Measurements from ENCODE around the gene PPT1. TPM values are rescaled to one million over a fixed set of nuclear protein-coding genes. Genes with fewer than 3 reads are reported as not detected.

Gene PPT1
- total and polyA plus RNA-seq, 4 donors, result 73.2 to 152 (median 125) TPM

DNA sequence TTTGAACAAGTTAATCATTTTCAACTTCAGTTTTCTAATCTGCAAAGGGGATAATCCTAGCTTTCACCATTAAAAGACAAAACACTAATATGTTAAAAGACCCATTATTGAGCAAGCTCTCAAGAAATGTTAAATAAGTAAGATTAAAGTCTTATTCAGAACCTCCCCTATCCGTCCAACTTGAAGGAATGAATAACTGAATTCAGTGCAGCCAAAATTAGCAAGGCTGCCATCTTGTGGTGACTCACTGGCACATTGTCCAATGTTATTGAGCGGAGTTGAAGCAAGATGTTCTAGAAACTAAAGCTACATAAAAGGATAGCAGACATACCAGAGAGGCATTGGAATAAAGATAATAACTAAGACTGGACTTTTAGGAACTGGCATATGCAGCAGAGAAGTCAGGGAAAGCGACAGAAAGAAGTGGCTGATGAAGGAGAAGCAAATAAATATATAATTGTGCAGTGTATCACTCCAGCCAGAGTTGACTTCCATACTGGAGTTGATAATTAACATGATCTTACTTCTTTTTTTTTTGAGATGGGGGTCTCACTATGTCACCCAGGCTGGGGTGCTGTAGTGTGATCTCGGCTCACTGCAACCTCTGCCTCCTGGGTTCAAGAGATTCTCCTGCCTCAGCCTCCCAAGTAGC, 64.7 kb downstream of the PPT1 start:
- TF ChIP-seq, protein P1, sequence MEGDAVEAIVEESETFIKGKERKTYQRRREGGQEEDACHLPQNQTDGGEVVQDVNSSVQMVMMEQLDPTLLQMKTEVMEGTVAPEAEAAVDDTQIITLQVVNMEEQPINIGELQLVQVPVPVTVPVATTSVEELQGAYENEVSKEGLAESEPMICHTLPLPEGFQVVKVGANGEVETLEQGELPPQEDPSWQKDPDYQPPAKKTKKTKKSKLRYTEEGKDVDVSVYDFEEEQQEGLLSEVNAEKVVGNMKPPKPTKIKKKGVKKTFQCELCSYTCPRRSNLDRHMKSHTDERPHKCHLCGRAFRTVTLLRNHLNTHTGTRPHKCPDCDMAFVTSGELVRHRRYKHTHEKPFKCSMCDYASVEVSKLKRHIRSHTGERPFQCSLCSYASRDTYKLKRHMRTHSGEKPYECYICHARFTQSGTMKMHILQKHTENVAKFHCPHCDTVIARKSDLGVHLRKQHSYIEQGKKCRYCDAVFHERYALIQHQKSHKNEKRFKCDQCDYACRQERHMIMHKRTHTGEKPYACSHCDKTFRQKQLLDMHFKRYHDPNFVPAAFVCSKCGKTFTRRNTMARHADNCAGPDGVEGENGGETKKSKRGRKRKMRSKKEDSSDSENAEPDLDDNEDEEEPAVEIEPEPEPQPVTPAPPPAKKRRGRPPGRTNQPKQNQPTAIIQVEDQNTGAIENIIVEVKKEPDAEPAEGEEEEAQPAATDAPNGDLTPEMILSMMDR (IDR thresholded peaks at IDR 0.05; ENCODE audit: control extremely low read depth, extremely low read depth), result peak; percentile 71
- no peak overlapping the region for H3K27ac ChIP-seq (ENCODE audit: low read depth in 1 of 2, low read length in 1 of 2)
- ATAC-seq (ENCODE audit: insufficient read depth, low FRiP score) (no peak), DNase-seq (peak; percentile 30 to 68 (median 58))
- WGBS, 2 donors, result 45 to 55% methylated on average over 4 of the region's 4 CpGs
- no peaks in the 10 kb centered on the region for H3K36me3 ChIP-seq (ENCODE audit: control insufficient read depth in 4 of 4, insufficient read depth in 4 of 4, low read length in 4 of 4)
- no peak overlapping the region for H3K9ac ChIP-seq (ENCODE audit: insufficient read depth in 1 of 2, low read length in 2 of 2)
- no peaks in the 10 kb centered on the region for H3K27me3 ChIP-seq (ENCODE audit: control insufficient read depth in 3 of 3, insufficient read depth in 3 of 3, low read length in 2 of 3)
- H3K9me3 ChIP-seq (ENCODE audit: control insufficient read depth in 4 of 4, insufficient read depth in 3 of 4, low read length in 3 of 4), result no peaks in the 10 kb centered on the region
- H3K4me3 ChIP-seq, result no peak overlapping the region
- peaks cover 0 to 8% (median 3%) of the 10 kb centered on the region in 5 donors for H3K4me1 ChIP-seq (ENCODE audit: control insufficient read depth in 5 of 5, insufficient read depth in 5 of 5, low read length in 5 of 5)

DNA sequence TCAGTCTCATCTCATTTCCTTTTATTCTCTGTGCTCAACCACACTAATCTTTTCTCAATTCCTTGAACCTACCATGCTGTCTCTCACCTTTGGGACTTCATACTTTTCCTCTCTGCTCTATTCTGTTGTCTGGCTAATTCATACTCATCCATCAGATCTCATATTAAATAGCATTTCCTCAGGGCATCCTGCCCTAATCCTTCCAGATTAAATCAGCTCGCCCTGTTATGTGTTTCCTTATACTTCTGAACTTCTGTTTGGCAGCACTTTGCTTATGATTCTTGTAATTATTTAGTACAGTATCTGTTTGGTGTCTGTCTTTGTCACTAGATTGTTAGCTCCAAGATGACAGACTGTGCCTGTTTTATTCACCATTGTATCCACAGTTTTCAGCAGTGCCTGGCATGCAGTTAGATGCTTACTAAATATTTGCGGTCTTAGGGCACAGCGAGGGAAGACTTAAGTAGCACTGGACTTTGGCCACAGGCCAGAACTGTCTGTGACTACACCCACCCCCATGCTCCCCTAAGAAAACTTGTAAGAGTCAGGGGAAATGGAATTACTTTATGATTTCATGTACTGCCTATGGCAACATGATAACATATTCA, 66.4 kb downstream of the PPT1 start:
- peak in 2 of 3 donors; percentile 40 to 48 for DNase-seq
- Histone ChIP-seq H3K9ac (ENCODE audit: insufficient read depth in 1 of 2, low read length in 2 of 2) (no peak overlapping the region), H3K27ac (ENCODE audit: low read depth in 1 of 2, low read length in 1 of 2) (no peak overlapping the region), H3K27me3 (ENCODE audit: control insufficient read depth in 3 of 3, insufficient read depth in 3 of 3, low read length in 2 of 3) (no peaks in the 10 kb centered on the region), H3K9me3 (ENCODE audit: control insufficient read depth in 4 of 4, insufficient read depth in 3 of 4, low read length in 3 of 4) (peaks cover 0 to 4% (median 0%) of the 10 kb centered on the region in 4 donors), H3K36me3 (ENCODE audit: control insufficient read depth in 4 of 4, insufficient read depth in 4 of 4, low read length in 4 of 4) (no peaks in the 10 kb centered on the region), H3K4me3 (no peak overlapping the region), H3K4me1 (ENCODE audit: control insufficient read depth in 5 of 5, insufficient read depth in 5 of 5, low read length in 5 of 5) (peaks cover 0 to 5% (median 0%) of the 10 kb centered on the region in 5 donors)
- TF ChIP-seq, protein P1 (IDR thresholded peaks at IDR 0.05; ENCODE audit: control extremely low read depth, extremely low read depth), result no peak
- 50 to 59% methylated on average over 3 of the region's 3 CpGs for WGBS, 2 donors
- no peak for ATAC-seq (ENCODE audit: insufficient read depth, low FRiP score)

DNA sequence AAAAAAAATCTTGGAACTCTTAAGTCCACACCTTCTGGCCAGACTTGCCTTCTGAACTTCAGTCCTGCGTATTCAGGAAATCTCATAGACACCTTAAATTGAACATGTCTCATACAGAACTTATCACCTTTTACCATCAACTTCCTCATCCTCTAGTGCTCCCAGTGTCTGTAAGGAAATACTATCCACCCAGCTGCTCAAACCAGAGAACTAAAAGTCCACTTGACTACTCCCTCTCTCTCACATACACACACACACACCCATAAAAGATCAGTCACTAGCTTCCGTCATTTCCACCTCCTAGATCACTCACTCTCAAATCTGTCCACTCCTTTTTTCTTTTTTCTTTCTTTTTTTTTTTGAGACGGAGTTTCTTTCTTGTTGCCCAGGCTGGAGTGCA, 67.4 kb downstream of the PPT1 start:
- 36 to 56% methylated on average over 3 of the region's 3 CpGs for WGBS, 2 donors
- H3K4me3 ChIP-seq, result no peak overlapping the region
- ATAC-seq (ENCODE audit: insufficient read depth, low FRiP score), result no peak

More for the DNA sequence above, 67.4 kb downstream of the PPT1 start:
- TF ChIP-seq, protein P1 (IDR thresholded peaks at IDR 0.05; ENCODE audit: control extremely low read depth, extremely low read depth), result no peak
- H3K27me3 ChIP-seq (ENCODE audit: control insufficient read depth in 3 of 3, insufficient read depth in 3 of 3, low read length in 2 of 3), result no peaks in the 10 kb centered on the region
- no peaks in the 10 kb centered on the region for H3K36me3 ChIP-seq (ENCODE audit: control insufficient read depth in 4 of 4, insufficient read depth in 4 of 4, low read length in 4 of 4)
- no peak for DNase-seq
- no peak overlapping the region for H3K9ac ChIP-seq (ENCODE audit: insufficient read depth in 1 of 2, low read length in 2 of 2)
- H3K27ac ChIP-seq (ENCODE audit: low read depth in 1 of 2, low read length in 1 of 2), result no peak overlapping the region
- peaks cover 0 to 5% (median 0%) of the 10 kb centered on the region in 5 donors for H3K4me1 ChIP-seq (ENCODE audit: control insufficient read depth in 5 of 5, insufficient read depth in 5 of 5, low read length in 5 of 5)
- H3K9me3 ChIP-seq (ENCODE audit: control insufficient read depth in 4 of 4, insufficient read depth in 3 of 4, low read length in 3 of 4), result peaks cover 0 to 4% (median 0%) of the 10 kb centered on the region in 4 donors

Measured in lung (tissue), 12 donors.